ENCODE results near the gene TMEM181.

DNA sequence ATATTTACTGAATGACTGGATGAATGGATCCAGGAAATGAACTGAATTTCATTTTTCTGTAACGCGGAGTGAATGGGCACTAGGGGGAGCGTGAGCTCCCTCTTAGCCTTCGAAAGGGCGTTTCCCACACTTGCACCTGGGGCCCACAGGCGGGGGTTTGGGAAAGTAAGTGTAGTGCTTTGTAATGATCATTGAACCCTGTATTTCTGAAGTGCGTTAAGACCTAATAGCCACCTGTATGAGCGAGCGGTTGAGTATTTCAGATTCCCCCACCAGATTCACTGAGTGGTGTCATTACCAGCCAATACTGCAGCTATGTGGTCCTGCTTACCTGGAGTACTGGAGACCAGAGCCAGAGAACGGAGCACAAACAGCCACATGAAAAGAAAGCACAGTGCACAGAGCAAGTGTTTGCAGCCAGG is 100.5 kb downstream of the TMEM181 start:
- TF ChIP-seq, protein P1, sequence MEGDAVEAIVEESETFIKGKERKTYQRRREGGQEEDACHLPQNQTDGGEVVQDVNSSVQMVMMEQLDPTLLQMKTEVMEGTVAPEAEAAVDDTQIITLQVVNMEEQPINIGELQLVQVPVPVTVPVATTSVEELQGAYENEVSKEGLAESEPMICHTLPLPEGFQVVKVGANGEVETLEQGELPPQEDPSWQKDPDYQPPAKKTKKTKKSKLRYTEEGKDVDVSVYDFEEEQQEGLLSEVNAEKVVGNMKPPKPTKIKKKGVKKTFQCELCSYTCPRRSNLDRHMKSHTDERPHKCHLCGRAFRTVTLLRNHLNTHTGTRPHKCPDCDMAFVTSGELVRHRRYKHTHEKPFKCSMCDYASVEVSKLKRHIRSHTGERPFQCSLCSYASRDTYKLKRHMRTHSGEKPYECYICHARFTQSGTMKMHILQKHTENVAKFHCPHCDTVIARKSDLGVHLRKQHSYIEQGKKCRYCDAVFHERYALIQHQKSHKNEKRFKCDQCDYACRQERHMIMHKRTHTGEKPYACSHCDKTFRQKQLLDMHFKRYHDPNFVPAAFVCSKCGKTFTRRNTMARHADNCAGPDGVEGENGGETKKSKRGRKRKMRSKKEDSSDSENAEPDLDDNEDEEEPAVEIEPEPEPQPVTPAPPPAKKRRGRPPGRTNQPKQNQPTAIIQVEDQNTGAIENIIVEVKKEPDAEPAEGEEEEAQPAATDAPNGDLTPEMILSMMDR (IDR thresholded peaks at IDR 0.05) = peak; percentile 37 to 70 (median 54)
- no peak for TF ChIP-seq POLR2A (IDR thresholded peaks at IDR 0.05)

Measured in adrenal gland (tissue), 5 donors.